ENCODE measurements around the gene SLC25A11. TPM values are rescaled to one million over a fixed set of nuclear protein-coding genes. Genes with fewer than 3 reads are reported as not detected.
"Not testable (repeated sequence)": the region's sequence is repeated elsewhere in the genome, so short reads cannot be mapped to it uniquely, and the experiment has no call there.

SLC25A11 gene
- total RNA-seq, 1 experiment from 2014 or later = 112 TPM

DNA sequence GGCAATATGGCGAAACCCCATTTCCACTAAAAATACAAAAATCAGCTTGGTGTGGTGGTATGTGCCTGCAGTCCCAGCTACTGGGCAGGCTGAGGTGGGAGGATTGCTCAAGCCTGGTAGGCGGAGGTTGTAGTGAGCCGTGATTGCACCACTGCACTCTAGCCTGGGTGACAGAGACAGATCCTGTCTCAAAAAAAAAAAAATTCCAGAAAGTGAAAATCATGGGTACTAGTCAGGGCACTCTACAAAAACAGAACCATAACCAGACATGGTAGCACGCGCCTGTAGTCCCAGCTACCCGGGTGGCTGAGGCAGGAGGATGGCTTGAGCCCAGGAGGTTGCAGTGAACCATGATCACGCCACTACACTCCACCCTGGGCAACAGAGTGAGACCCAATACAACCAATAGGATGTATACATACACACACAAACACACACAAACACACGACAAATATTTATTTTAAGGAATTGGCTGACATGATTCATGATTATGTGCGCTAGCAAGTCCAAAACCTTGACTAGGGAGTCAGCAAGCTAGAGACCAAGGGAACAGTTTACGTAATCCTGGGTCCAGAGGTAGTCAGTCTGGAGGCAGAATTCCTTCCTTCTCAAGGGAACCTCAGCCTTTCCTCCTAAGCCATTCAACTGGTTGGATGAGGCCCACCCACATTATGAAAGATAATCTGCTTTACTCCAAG is 19.3 kb downstream of the SLC25A11 start:
- DNase-seq (ENCODE audit: low read depth) = no peak

DNA sequence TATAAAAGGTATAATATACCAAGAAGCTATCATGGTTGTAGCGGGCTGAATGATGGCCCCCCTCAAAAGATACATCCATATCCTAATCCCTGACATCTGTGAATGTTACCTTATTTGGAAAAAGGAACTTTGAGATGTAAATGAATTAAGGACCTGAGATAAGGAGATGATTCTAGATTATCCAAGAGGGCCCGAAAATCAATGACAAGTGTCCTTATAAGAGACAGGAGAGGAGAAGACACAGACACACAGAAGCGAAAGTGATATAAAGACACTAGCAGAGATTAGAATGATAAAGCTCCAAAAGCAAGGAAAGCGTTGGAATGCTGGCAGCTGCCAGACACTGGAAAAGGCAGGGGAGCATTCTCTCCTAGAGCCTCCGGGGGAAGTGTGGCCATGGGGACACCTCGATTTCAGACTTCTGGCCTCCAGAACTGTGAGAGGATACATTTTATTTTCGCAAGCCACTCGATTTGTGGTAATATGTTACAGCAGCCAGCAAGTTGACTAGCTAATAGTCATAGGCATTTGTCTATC is 20.3 kb downstream of the SLC25A11 start:
- DNase-seq (ENCODE audit: low read depth) = no peak

DNA sequence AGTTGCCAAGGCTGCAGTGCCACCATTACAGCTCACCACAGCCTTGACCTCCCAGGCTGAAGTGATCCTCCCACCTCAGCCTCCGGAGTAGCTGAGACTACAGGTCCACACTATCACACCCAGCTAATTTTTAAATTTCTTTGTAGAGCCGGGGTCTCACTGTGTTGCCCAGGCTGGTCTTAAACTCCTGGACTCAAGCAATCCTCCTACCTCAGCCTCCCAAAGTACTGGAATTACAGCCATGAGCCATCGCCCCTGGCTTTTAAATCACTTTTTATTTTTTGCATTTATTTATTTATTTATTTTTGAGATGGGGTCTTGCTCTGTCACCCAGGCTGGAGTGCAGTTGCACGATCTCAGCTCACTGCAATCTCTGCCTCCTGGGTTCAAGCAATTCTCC is 25.3 kb downstream of the SLC25A11 start:
- DNase-seq (ENCODE audit: low read depth) = not testable (repeated sequence)

DNA sequence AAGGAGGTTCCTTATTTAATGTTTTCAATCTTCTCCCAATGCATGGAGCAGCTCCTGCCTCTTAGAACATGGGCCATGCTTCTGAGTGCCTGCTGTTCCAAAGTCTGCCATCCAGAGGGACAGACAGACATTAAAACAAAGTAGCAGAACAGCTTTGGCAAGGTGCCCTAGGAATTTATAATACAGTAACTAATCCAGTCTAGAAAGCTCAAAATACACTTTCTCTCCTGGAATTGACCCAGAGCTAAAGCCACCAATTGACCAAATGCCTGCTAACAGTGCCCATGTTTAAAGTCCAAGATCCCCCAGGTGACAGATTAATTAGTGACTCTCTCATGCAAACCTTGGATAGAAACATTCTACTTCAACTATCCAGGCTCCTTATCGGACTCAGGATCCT is 25.9 kb downstream of the SLC25A11 start:
- no peak for DNase-seq (ENCODE audit: low read depth)

DNA sequence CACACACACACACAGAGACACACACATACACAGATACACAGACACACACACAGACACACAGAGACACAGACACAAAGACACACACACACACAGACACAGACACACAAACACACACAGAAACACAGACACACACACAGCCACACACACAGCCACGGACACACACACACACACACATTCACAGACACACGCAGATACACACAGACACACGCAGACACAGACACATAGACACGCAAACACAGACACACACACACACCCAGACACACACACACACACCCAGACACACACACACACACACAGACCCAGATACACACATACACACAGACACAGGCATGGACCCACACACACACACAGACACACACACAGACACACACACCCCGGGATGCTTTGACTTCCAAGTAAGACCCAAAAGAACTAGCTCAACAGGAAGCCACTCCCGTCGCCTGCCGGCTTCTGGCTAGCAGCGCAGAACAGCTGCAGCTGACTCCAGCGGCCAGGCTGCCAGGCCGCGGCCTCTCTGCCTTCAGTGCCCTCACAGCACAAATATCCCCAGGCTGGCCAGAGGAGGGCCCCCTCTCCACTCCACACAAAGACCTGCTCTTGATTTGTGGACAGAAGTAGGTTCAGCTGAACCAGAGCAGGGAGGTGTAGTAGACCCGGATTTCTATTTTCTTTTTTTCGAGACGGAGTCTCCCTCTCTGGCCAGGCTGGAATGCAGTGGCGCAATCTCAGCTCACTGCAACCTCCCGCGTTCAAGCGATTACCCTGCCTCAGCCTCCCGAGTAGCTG is 30.9 kb downstream of the SLC25A11 start:
- DNase-seq (ENCODE audit: low read depth) = peak; percentile 89

DNA sequence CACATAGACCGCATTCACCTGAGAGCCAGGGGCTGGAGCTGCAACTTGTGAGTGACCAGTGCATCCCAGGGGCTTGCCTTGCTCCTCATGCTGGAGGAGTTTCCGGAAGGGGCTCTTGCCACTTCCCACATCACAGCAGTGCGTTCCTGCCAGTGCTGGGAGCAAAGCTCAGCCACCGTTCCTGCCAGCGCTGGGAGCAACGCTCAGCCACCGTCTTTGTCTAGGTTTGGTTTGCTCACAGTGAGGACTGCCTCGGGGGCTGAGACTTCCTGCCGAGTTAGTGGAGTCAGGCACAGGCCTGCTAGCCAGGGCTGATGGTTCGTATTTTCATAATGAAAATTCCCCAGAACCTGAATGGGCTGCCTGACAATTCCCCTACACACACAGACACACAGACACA is 31.5 kb downstream of the SLC25A11 start:
- no peak for DNase-seq (ENCODE audit: low read depth)

DNA sequence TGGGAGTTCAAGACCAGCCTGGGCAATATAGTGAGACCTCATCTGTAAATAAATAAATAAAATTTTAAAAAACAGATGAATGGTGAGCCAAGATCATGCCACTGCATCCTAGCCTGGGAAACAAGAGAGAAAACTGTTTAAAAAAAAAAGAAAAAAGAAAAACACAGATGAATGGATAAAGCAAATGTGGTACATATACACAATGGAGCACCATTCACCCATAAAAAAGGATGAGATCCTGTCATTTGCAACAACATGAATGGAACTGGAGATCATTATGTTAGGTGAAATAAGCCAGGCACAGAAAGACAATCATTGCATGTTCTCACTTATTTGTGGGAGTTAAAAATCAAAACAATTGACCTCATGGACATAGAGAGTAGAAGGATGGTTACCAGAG is 33.2 kb downstream of the SLC25A11 start:
- DNase-seq (ENCODE audit: low read depth) = not testable (repeated sequence)

DNA sequence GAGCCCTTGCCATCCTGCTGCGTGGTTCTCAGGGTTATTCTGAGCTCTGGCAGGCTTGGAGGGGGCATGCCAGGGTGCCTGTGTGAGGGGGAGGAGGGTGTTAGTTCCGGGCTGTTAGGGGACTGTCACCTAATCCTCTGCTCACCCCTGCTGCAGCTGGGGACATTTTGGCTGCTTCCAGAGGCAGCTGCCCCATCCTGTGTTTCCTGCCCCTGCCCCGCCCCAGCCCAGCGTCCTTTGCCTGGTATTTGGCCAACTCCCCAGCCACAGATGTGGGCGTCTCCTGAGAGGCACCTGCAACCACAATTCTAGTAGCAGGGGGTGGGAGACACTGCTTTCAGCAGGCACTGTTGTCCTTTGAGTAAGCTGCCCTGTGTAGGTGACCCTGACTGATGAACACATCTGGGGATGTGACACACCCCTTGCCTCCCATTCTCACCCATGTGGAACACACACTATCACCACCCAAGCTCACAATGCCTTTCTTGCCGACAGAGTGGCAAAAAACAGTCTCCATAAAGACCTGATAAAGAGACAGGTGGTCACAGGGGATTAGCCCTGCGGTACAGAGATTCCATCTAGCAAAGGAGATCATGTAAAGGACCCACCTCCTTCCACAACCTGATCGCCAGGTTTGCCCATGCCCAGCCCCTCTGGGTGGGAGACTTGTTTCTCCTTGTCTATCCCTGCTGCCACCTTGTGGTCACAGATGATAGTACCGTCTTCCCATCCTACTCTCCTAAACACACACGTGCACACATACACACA is 36.6 kb downstream of the SLC25A11 start, which contains the start of gene CHRNE:
TSS of gene CHRNE (minus strand) at position 48 of the 768 bp plus-strand sequence. CDS start at position 13, 35 bp downstream.
- DNase-seq (ENCODE audit: low read depth) = peak; percentile 74

DNA sequence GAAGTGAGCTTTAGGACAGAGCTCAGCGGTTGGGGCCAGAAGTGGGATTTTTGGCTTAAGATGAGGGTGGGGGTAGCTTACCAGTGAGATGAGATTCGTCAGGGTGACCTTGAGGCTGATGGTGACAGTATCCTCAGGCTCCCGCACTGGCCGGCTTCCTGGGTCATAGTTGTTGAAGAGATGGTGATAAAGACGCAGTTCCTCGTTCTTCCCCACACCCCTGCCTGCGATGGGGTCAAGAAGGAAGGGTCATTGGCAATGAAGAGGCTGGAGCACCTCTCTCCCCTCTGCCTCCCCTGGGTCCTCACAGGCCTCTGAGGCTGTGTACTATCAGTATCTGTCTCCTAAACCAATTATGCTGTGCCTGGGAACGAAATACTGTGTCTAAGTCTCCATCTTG is 37.3 kb downstream of the SLC25A11 start:
- no peak for DNase-seq (ENCODE audit: low read depth)

DNA sequence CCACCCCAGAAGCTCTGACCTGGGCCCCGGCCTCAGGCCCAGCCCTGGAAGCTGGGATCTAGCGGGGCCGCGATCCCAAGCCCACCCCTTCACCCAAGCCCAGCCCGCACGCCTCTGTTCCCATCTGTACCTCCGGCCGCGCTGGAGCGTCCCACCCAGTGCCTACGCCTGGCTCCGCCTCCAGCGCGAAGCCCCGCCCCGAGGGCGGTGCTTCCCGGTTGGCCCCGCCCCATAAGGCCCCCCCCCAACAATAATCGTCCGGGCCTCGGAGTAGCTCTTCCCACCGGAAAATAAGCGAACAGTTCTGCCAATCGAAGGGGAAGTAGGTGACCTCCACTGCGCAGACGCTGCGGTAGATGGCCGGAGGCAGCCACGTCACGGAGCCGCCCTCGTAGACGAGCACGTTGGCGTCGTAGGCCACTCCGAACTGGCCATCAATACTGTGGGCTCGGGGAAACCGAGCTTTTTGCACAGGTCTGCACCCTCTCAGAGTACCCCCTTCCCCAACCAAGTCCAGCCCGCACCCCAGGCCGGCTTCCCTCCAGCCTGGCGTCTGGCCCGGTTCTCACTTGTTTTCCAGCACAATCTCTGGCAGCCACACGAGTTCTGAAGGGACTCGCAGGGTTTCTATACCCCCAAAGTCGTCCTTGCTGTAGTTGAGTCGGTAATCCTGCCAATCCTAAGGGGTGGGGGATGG is 38.0 kb downstream of the SLC25A11 start:
- no peak for DNase-seq (ENCODE audit: low read depth)

DNA sequence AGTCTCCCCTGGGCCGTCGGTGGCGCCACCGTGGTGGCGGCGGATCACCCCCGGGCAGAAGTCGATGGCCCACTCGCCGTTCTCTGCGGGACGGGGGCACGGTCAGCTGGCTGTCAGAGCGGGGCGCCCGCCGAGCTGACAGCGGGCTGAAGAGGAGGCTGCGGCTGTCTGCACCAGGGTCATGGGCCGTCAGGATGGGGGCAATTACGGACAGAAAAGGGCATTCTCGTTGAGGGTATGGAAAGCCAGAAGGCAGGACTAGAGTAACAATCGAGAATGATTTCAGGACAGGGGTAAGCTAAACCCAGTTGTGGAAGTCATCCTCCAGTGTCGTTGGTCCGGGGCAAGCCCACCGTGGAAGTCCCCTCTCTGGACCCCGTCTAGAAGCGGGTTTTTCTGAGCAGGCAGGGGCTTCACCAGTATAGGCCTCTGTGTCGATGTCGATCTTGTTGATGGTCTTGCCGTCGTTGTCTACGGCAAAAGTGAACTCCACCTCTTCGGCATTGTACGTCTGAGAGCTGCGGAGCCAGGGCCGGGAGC is 38.7 kb downstream of the SLC25A11 start:
- DNase-seq (ENCODE audit: low read depth) = no peak

DNA sequence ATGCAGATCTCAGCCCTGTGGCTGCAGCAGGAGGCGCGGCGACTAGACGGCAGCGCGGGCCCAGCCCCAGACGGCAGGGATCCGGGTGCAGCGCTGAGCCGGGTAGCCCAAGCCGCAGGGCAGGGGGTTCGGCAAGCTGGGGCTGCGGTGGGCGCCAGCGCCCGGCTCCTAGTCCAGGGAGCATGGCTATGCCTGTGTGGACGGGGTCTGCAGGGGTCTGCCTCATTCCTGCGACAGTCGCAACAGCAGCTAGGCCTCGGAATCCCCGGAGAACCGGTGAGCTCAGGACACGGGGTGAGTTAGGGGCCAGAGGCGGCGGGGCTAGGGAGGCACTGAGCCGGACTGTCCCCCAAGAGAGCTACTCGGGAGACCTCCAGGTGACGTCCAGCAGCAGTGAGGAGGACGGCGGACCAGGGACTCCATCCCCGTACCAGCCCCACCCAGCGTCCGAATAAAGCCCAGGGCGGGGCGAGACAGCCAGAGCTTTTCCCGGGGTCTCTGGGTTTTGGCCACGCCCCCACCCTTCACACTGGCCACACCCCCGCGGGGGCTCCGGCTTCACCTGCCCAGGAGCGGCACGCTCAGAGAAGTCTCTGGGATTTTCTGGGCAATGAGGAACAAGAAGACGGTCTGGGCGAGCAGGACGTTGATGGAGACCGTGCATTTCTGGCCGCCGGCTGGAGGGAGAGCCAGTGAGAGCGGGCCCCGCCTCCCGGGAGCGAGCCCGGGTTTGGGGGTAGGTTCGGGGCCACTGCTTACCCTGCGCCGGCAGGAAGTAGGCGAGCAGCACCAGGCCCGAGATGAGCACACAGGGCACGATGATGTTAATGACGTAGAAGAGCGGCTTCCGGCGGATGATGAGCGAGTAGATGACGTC is 39.4 kb downstream of the SLC25A11 start:
- DNase-seq (ENCODE audit: low read depth) = no peak

DNA sequence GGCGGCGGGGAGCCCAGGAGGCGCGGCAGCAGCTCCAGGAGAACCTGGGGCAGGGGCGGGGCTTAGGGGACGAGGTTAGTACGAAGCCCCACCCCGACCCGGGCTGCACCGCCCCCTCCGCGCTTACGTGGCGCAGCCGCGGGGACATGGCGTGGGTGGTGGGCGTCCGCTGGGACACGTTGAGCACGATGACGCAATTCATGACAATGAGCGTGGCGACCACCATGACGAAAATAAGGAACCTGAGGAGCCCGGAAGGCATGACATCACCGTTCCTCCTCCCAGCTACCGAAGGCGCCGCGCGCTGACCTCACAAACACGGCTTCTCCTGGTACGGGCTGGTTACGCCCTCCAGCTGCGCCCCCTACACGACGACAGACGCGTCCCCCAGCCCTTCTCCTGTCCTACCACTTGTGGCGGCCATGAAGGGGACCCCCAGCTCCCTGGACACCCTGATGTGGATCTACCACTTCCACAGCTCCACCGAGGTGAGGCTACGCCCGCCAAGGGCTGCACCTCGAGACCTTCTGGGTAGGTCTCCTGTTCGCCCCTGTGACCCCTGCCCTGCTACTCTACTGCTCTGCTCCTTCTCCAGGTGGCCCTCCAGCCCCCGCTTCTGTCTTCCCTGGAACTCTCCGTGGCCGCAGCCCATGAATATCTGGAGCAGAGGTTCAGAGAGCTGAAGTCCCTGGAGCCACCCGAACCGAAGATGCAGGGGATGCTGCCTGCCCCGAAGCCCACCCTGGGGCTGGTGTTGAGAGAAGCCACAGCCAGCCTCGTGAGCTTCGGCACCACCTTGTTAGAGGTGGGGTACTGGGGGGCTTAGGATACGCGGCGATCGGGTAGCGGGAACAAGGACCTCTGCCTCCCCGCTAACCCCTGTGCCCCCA is 40.3 kb downstream of the SLC25A11 start, which contains the start of gene C17orf107:
TSS of gene C17orf107 (plus strand) at position 196 of the 890 bp plus-strand sequence. CDS start at position 423, 227 bp downstream.
- DNase-seq (ENCODE audit: low read depth) = no peak

DNA sequence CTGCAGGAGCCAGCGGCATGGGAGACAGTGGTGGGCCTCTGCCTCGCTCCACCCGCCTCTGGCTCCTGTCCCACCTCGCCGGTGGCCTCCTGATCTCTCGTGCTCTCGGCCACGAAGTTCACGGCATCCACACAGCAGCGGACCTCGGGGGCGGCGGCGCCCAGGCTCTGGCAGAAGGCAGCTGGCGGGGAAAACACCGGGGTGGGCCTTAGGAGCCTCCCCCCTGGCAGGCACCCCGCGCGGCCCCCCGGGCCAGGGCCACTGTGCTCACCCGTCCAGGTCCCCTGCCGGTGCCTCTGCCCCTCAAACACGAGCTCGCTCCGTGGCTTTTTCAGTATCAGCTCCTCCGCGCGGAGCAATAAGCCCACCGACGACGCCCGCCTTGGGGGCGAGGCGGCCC is 40.9 kb downstream of the SLC25A11 start:
- DNase-seq (ENCODE audit: low read depth) = no peak

DNA sequence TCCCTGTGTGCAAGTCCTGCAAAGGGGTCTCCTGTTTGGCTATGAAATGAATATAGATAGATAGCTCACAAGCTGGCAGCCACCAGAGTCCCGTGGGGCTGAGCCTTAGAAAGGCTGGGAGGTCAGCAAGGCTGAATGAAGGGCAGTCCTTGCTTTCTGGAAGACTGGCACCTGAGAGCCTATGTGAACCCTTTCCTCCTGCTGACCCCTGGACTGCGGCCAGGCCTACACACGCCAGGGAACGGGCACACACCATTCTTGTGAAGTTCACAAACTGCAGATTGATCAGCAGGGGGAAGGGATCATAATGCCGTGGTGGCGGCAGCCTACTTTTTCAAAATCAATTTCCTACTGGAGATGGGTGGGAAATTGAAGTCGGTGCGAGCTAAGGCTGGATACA is 41.5 kb downstream of the SLC25A11 start:
- no peak for DNase-seq (ENCODE audit: low read depth)

DNA sequence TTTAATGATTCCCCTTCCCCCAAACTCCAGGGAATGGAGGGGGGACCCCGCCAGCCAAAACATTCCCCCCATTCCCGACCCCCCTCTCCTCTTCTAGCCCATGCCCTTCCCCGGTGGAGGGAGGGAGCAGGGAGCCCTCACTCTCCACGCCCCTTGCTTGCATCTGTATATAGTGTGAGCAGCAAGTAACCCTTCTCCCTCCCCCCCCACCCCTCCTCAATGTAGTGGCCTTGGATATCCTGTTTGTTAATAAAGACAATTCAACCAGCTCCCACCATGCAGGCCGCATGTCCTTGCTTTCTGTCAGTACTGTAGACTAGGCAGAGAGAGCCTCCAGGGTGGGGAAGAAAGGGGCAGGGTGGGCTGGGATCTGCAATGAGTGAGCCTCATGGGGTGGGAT is 42.1 kb downstream of the SLC25A11 start:
- DNase-seq (ENCODE audit: low read depth) = no peak

DNA sequence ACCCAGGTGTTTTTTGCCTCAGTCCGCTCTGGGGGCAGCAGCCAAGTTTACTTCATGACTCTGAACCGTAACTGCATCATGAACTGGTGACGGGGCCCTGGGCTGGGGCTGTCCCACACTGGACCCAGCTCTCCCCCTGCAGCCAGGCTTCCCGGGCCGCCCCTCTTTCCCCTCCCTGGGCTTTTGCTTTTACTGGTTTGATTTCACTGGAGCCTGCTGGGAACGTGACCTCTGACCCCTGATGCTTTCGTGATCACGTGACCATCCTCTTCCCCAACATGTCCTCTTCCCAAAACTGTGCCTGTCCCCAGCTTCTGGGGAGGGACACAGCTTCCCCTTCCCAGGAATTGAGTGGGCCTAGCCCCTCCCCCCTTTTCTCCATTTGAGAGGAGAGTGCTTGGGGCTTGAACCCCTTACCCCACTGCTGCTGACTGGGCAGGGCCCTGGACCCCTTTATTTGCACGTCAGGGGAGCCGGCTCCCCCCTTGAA is 42.6 kb downstream of the SLC25A11 start:
- no peak for DNase-seq (ENCODE audit: low read depth)
